Nephron (organoid): ENCODE results near the gene C2CD3.

ENCODE experiments used
- H3K27ac Mint-ChIP-seq, 3 experiments: 2 replicates each; pipeline ENCODE4 v1.8.0; 2020; ENCODE audit warnings: mixed read lengths in 3 of 3, mild to moderate bottlenecking in 2 of 3, moderate library complexity in 1 of 3
- H3K27me3 Mint-ChIP-seq: 2 replicates; pipeline ENCODE4 v1.8.0; 2021; ENCODE audit warnings: low read depth, mild to moderate bottlenecking, moderate library complexity, mixed read lengths
- H3K36me3 Mint-ChIP-seq: 2 replicates; pipeline ENCODE4 v1.8.0; 2020; ENCODE audit warnings: low read depth, mixed read lengths
- H3K4me1 Mint-ChIP-seq: 2 replicates; pipeline ENCODE4 v1.8.0; 2020; ENCODE audit warnings: mixed read lengths
- H3K4me3 Mint-ChIP-seq, 3 experiments: 2 replicates each; pipeline ENCODE4 v1.8.0; 2020; ENCODE audit warnings: mild to moderate bottlenecking in 3 of 3, mixed read lengths in 3 of 3, moderate library complexity in 2 of 3
- H3K9me3 Mint-ChIP-seq: 2 replicates; pipeline ENCODE4 v1.8.0; 2020; ENCODE audit warnings: mixed read lengths
- TF ChIP-seq, protein P1 (sequence below), 3 experiments: fragments of 200-600 bp; sonication (generic); IDR thresholded peaks; one replicate each; pipeline ENCODE4 v1.5.0; 2021; ENCODE audit warnings: antibody characterized with exemption in 3 of 3; ENCODE audit not compliant: unreplicated experiment in 3 of 3

C2CD3 gene

GRCh38 chr11:73983741-73984538 is 186.9 kb downstream of the C2CD3 start:
- peaks cover 7% of the 10 kb centered on the region for H3K27me3 Mint-ChIP-seq
- TF ChIP-seq, protein P1, sequence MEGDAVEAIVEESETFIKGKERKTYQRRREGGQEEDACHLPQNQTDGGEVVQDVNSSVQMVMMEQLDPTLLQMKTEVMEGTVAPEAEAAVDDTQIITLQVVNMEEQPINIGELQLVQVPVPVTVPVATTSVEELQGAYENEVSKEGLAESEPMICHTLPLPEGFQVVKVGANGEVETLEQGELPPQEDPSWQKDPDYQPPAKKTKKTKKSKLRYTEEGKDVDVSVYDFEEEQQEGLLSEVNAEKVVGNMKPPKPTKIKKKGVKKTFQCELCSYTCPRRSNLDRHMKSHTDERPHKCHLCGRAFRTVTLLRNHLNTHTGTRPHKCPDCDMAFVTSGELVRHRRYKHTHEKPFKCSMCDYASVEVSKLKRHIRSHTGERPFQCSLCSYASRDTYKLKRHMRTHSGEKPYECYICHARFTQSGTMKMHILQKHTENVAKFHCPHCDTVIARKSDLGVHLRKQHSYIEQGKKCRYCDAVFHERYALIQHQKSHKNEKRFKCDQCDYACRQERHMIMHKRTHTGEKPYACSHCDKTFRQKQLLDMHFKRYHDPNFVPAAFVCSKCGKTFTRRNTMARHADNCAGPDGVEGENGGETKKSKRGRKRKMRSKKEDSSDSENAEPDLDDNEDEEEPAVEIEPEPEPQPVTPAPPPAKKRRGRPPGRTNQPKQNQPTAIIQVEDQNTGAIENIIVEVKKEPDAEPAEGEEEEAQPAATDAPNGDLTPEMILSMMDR (IDR thresholded peaks at IDR 0.05; ENCODE audit: unreplicated experiment in 3 of 3), result no peak
- H3K27ac Mint-ChIP-seq, result peak overlapping the region; percentile 70 to 95 (median 94)
- peak overlapping the region; percentile 91 to 94 (median 92) for H3K4me3 Mint-ChIP-seq
- peaks cover 38% of the 10 kb centered on the region for H3K4me1 Mint-ChIP-seq
- H3K9me3 Mint-ChIP-seq, result no peaks in the 10 kb centered on the region
- peaks cover 1% of the 10 kb centered on the region for H3K36me3 Mint-ChIP-seq

DNA sequence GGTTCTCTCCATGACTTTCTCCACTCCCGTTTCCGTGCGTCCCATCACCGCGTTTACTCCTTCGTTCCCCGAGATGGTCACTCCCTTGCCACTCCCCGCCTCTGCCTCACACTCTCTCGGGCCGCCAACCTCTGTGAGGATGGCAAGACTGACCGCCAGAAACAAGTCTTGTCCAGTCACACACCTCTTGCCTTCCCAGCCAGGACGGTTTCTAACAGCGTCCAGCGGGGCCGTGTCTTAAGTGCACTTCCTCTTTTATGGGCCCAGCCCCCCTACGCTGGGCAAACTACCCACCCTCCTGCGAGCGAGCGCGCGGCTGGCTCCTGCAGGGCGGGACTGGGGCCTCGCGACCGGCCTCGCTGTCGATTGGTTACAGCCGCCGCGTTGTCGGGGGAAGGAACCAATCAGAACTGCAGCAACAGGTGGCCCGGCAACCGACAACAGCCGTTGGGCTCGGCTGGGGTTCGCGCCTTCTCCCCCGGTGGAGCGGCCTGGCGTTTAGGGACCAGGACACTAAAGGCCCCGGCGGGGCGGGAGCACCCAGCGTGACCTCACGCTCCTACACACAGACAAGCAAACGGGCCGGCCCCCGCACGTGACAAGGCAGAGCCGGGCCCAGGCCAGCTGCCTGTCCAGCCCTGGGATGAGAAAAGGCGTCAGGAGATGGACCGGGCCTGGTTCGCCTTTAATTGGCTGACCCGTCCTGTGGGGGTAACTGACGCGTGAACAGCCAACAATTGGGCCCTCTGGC is 187.6 kb downstream of the C2CD3 start:
- peak overlapping the region; percentile 70 to 95 (median 94) for H3K27ac Mint-ChIP-seq
- H3K4me3 Mint-ChIP-seq, result peak overlapping the region; percentile 91 to 94 (median 92)
- peaks cover 3% of the 10 kb centered on the region for H3K36me3 Mint-ChIP-seq
- TF ChIP-seq, protein P1 (IDR thresholded peaks at IDR 0.05; ENCODE audit: unreplicated experiment in 3 of 3), result no peak
- peaks cover 40% of the 10 kb centered on the region for H3K4me1 Mint-ChIP-seq
- peaks cover 7% of the 10 kb centered on the region for H3K27me3 Mint-ChIP-seq
- no peaks in the 10 kb centered on the region for H3K9me3 Mint-ChIP-seq

- Mint-ChIP-seq H3K4me1 (peaks cover 40% of the 10 kb centered on the region), H3K4me3 (peak within 1 kb of the TSS; percentile 91 to 97 (median 94)), H3K9me3 (no peaks in the 10 kb centered on the region), H3K27me3 (peaks cover 7% of the 10 kb centered on the region), H3K36me3 (peaks cover 3% of the 10 kb centered on the region), H3K27ac (peak within 1 kb of the TSS; percentile 70 to 95 (median 94))
- TF ChIP-seq, protein P1 (IDR thresholded peaks at IDR 0.05; ENCODE audit: unreplicated experiment in 3 of 3), result no peak
Observed at GRCh38 chr11:73982595-73982989, 188.2 kb downstream of the C2CD3 start, which contains the start of gene UCP2. Gene UCP2 (minus strand): TSS chr11:73982843. CDS start chr11:73978378, 4,465 bp downstream.

- Mint-ChIP-seq H3K4me1 (peaks cover 40% of the 10 kb centered on the region), H3K27ac (peak overlapping the region; percentile 69 to 95 (median 91)), H3K4me3 (peak overlapping the region; percentile 91 to 97 (median 93)), H3K27me3 (peaks cover 7% of the 10 kb centered on the region), H3K9me3 (no peaks in the 10 kb centered on the region), H3K36me3 (peaks cover 13% of the 10 kb centered on the region)
- TF ChIP-seq, protein P1 (IDR thresholded peaks at IDR 0.05; ENCODE audit: unreplicated experiment in 3 of 3), result no peak
Observed at GRCh38 chr11:73981051-73981805, 189.6 kb downstream of the C2CD3 start.

GRCh38 chr11:73980001-73980961 is 190.5 kb downstream of the C2CD3 start:
- peak overlapping the region; percentile 91 to 97 (median 93) for H3K4me3 Mint-ChIP-seq
- peaks cover 7% of the 10 kb centered on the region for H3K27me3 Mint-ChIP-seq
- TF ChIP-seq, protein P1 (IDR thresholded peaks at IDR 0.05; ENCODE audit: unreplicated experiment in 3 of 3), result no peak
- peaks cover 17% of the 10 kb centered on the region for H3K36me3 Mint-ChIP-seq
- peaks cover 40% of the 10 kb centered on the region for H3K4me1 Mint-ChIP-seq
- H3K27ac Mint-ChIP-seq, result peak overlapping the region in 2 of 3 experiments; percentile 28 to 74
- no peaks in the 10 kb centered on the region for H3K9me3 Mint-ChIP-seq
